Mesenchymal stem cell (in vitro differentiated cells and primary cell): ENCODE results near the gene ZNF580.

ENCODE experiments used
- DNase-seq: peaks from one replicate; pipeline ENCODE4 v3.0.0-alpha.2; 2013
- H2AFZ ChIP-seq: one replicate; pipeline ENCODE4 v1.6.1; 2013; ENCODE audit warnings: low read depth, mild to moderate bottlenecking, control low read depth, inconsistent platforms, low read length, moderate library complexity
- H2AK5ac ChIP-seq: 2 replicates; pipeline ENCODE4 v1.6.1; 2013; ENCODE audit warnings: low read length, moderate library complexity, mild to moderate bottlenecking, inconsistent platforms; ENCODE audit not compliant: severe bottlenecking
- H2BK120ac ChIP-seq: one replicate; pipeline ENCODE4 v1.6.1; 2013; ENCODE audit warnings: low read depth, mild to moderate bottlenecking, inconsistent platforms, low read length, moderate library complexity
- H2BK12ac ChIP-seq, 2 experiments: one replicate each; pipeline ENCODE4 v1.6.1; 2013; ENCODE audit warnings: inconsistent platforms in 2 of 2, low read length in 2 of 2, mild to moderate bottlenecking in 2 of 2, moderate library complexity in 2 of 2, control low read depth in 1 of 2
- H2BK15ac ChIP-seq: one replicate; pipeline ENCODE4 v1.6.1; 2013; ENCODE audit warnings: mild to moderate bottlenecking, low read depth, inconsistent platforms; ENCODE audit not compliant: poor library complexity, severe bottlenecking
- H2BK5ac ChIP-seq: 2 replicates; pipeline ENCODE4 v1.6.1; 2013; ENCODE audit warnings: low read depth, mild to moderate bottlenecking, low read length, control low read depth, inconsistent platforms; ENCODE audit not compliant: poor library complexity, severe bottlenecking
- H3K14ac ChIP-seq, 2 experiments: one replicate each; pipeline ENCODE4 v1.6.1; 2013; ENCODE audit warnings: inconsistent platforms in 2 of 2, low read length in 2 of 2, control low read depth in 1 of 2, mild to moderate bottlenecking in 1 of 2, moderate library complexity in 1 of 2
- H3K18ac ChIP-seq, 2 experiments: one replicate each; pipeline ENCODE4 v1.6.1; 2013; ENCODE audit warnings: inconsistent platforms in 2 of 2, low read length in 2 of 2, control low read depth in 1 of 2, low read depth in 1 of 2, mild to moderate bottlenecking in 1 of 2
- H3K23ac ChIP-seq, 2 experiments: one replicate each; pipeline ENCODE4 v1.6.1; 2013; ENCODE audit warnings: inconsistent platforms in 2 of 2, low read length in 2 of 2, mild to moderate bottlenecking in 2 of 2, moderate library complexity in 2 of 2, control low read depth in 1 of 2
- H3K27ac ChIP-seq: 2 replicates; pipeline ENCODE4 v1.5.1; 2013; ENCODE audit warnings: mild to moderate bottlenecking, moderate library complexity, low read length, control low read depth, inconsistent platforms; ENCODE audit not compliant: poor library complexity, severe bottlenecking
- H3K27me3 ChIP-seq, 2 experiments: 2 replicates each; pipeline versions ENCODE4 v1.6.1 to v1.7.0; 2013; ENCODE audit warnings: low read length in 2 of 2, mild to moderate bottlenecking in 2 of 2, moderate library complexity in 2 of 2, control low read depth in 1 of 2, inconsistent platforms in 1 of 2; ENCODE audit not compliant: control insufficient read depth in 1 of 2, insufficient read depth in 1 of 2
- H3K36me3 ChIP-seq, 2 experiments: 2 replicates each; pipeline versions ENCODE4 v1.6.1 to v1.7.0; 2013; ENCODE audit warnings: low read length in 2 of 2, control low read depth in 1 of 2, inconsistent platforms in 1 of 2, low read depth in 1 of 2, mild to moderate bottlenecking in 1 of 2; ENCODE audit not compliant: insufficient read depth in 2 of 2, control insufficient read depth in 1 of 2
- H3K4ac ChIP-seq, 2 experiments: one replicate each; pipeline ENCODE4 v1.6.1; 2013; ENCODE audit warnings: inconsistent platforms in 2 of 2, low read length in 2 of 2, mild to moderate bottlenecking in 2 of 2, moderate library complexity in 2 of 2, control low read depth in 1 of 2, low read depth in 1 of 2
- H3K4me1 ChIP-seq: 2 replicates; pipeline ENCODE4 v1.6.1; 2013; ENCODE audit warnings: low read depth, low read length, control low read depth; ENCODE audit not compliant: control insufficient read depth, insufficient read depth
- H3K4me2 ChIP-seq: 2 replicates; pipeline ENCODE4 v1.6.1; 2013; ENCODE audit warnings: low read length, mild to moderate bottlenecking, inconsistent platforms; ENCODE audit not compliant: poor library complexity, severe bottlenecking
- H3K4me3 ChIP-seq, 2 experiments: 2 replicates each; pipeline versions ENCODE4 v1.5.1 to v1.7.0; 2013; ENCODE audit warnings: low read length in 2 of 2, mild to moderate bottlenecking in 2 of 2, control low read depth in 1 of 2, low read depth in 1 of 2; ENCODE audit not compliant: insufficient read depth in 1 of 2
- H3K79me1 ChIP-seq: replicated peaks from 2 replicates; pipeline ENCODE4 v1.6.1; 2013; ENCODE audit warnings: mild to moderate bottlenecking, control low read depth, low read length, inconsistent platforms; ENCODE audit not compliant: poor library complexity, severe bottlenecking
- H3K9ac ChIP-seq: 2 replicates; pipeline ENCODE4 v1.7.0; 2013; ENCODE audit warnings: mild to moderate bottlenecking, low read length, moderate library complexity
- H3K9me3 ChIP-seq: 2 replicates; pipeline ENCODE4 v1.7.0; 2013; ENCODE audit warnings: mild to moderate bottlenecking, low read length; ENCODE audit not compliant: control insufficient read depth
- H4K8ac ChIP-seq: one replicate; pipeline ENCODE4 v1.6.1; 2013; ENCODE audit warnings: inconsistent platforms, mild to moderate bottlenecking, low read length, moderate library complexity
- H4K91ac ChIP-seq: one replicate; pipeline ENCODE4 v1.6.1; 2013; ENCODE audit warnings: mild to moderate bottlenecking, low read length, inconsistent platforms
- WGBS: methylation state at CpG from one replicate; pipeline ENCODE4 v1.1.7; 2013; ENCODE audit warnings: mixed read lengths; 5-methylcytosine and 5-hydroxymethylcytosine counted together

Gene ZNF580

DNA sequence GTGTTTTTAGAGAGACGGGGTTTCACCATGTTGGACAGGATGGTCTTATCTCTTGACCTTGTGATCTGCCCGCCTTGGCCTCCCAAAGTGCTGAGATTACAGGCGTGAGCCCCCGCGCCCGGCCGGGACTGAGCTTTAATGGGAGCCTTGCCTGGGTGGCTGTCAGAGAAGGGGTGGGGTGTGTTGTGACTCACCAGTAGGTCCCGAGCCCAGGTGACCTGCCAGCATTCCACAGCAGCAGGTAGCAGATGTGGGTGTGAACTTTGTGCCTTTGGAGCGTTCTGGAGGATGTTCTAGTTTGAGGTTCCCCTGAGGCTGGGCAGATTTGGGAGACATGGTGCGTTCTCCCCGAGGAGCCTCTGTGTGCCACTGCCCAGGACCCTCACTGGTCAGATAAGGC, 27.2 kb downstream of the ZNF580 start:
- Histone ChIP-seq H4K91ac (no peak overlapping the region), H2BK120ac (no peak overlapping the region), H3K4me1 (peaks cover 30% of the 10 kb centered on the region), H3K18ac (no peak overlapping the region), H3K9ac (no peak overlapping the region), H3K9me3 (no peaks in the 10 kb centered on the region), H2BK12ac (no peak overlapping the region), H2AFZ (no peak overlapping the region), H2BK5ac (no peak overlapping the region), H2AK5ac (no peak overlapping the region), H2BK15ac (no peak overlapping the region), H4K8ac (no peak overlapping the region), H3K27ac (no peak overlapping the region), H3K79me1 (peaks cover 13% of the 10 kb centered on the region), H3K23ac (no peak overlapping the region), H3K27me3 (no peaks in the 10 kb centered on the region), H3K4me2 (no peak overlapping the region), H3K14ac (no peak overlapping the region), H3K4ac (no peak overlapping the region), H3K36me3 (peaks cover 77 to 84% of the 10 kb centered on the region in 2 experiments), H3K4me3 (no peak overlapping the region)
- WGBS: 90% methylated on average over 11 of the region's 11 CpGs
- no peak for DNase-seq

DNA sequence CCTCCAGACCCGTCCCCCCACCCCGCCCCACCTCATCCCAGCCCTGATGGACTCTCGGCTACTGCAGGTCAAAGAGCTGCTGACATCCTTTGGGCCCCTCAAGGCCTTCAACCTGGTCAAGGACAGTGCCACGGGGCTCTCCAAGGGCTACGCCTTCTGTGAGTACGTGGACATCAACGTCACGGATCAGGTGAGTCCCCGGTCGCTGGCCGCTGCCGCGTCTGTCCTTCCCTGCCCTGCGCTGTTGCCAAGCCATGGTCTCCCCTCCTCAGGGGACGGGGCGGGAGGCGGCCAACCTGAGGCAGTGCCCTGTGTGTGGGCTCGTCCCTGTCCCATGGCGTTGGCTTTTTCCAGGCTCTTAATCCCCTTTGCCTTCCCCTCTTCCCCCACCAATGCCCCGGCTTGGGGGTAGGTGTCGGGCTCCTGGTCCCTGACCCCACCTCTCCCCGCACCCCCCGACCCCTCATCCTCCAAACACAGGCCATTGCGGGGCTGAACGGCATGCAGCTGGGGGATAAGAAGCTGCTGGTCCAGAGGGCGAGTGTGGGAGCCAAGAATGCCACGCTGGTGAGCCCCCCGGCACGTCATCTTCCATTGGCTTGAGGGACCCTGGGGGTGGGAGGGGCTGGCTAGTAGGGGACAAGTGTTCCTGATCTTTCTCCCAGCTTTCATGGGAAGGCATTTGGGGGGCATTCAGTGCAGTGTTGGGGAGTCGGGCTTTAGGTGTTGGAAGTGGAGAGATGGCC, 28.0 kb downstream of the ZNF580 start:
- no peak overlapping the region for H2BK120ac ChIP-seq
- H2AFZ ChIP-seq: no peak overlapping the region
- H2AK5ac ChIP-seq: no peak overlapping the region
- 95% methylated on average over 29 of the region's 30 CpGs for WGBS
- peaks cover 31% of the 10 kb centered on the region for H3K4me1 ChIP-seq
- no peak overlapping the region for H3K23ac ChIP-seq
- H2BK15ac ChIP-seq: no peak overlapping the region
- no peak overlapping the region for H3K18ac ChIP-seq
- H3K9ac ChIP-seq: no peak overlapping the region
- no peak overlapping the region for H3K4me2 ChIP-seq
- H3K27ac ChIP-seq: no peak overlapping the region
- H3K9me3 ChIP-seq: no peaks in the 10 kb centered on the region
- DNase-seq: no peak
- H3K14ac ChIP-seq: no peak overlapping the region
- peaks cover 10% of the 10 kb centered on the region for H3K79me1 ChIP-seq
- H4K8ac ChIP-seq: no peak overlapping the region
- no peaks in the 10 kb centered on the region for H3K27me3 ChIP-seq
- H3K4ac ChIP-seq: no peak overlapping the region
- no peak overlapping the region for H4K91ac ChIP-seq
- no peak overlapping the region for H2BK12ac ChIP-seq
- H3K36me3 ChIP-seq: peaks cover 76 to 80% of the 10 kb centered on the region in 2 experiments
- H2BK5ac ChIP-seq: no peak overlapping the region
- no peak overlapping the region for H3K4me3 ChIP-seq

DNA sequence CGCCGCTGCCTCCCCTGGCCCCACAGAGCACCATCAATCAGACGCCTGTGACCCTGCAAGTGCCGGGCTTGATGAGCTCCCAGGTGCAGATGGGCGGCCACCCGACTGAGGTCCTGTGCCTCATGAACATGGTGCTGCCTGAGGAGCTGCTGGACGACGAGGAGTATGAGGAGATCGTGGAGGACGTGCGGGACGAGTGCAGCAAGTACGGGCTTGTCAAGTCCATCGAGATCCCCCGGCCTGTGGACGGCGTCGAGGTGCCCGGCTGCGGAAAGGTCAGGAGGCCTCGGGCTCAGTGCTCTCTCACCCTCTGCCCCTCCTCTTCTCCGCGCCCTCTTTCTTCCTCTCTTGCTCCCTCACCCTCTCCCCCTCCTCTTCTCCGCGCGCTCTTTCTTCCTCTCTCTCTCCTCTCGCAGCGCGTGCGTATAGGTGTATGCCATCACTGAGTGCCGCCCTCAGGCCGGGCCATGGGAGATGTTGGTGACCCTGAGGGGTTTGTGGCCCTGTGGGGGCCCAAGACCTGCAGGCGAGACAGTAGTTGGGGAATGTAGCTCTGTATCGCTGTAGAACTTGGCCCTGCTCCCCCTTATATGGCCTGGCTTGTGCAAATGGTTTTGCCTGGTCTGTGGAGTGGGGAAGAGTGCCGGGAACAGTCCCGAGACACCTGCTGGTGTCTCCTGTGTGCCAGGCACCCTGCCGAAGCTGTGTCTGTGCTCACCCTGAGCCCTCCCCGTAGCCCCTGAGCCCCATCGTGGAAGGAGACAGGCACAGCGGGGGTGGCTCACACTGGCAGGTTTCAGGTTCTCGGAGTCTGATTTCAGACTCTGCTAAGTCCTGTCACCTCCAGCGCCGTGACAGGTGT, 28.8 kb downstream of the ZNF580 start:
- Histone ChIP-seq H3K4me3 (no peak overlapping the region), H2BK120ac (no peak overlapping the region), H3K9me3 (no peaks in the 10 kb centered on the region), H2AFZ (no peak overlapping the region), H3K27ac (no peak overlapping the region), H2AK5ac (no peak overlapping the region), H3K9ac (no peak overlapping the region), H4K91ac (no peak overlapping the region), H2BK15ac (no peak overlapping the region), H4K8ac (no peak overlapping the region), H3K14ac (no peak overlapping the region), H3K27me3 (no peaks in the 10 kb centered on the region), H3K79me1 (peaks cover 7% of the 10 kb centered on the region), H3K36me3 (peaks cover 71 to 80% of the 10 kb centered on the region in 2 experiments), H2BK5ac (no peak overlapping the region), H2BK12ac (no peak overlapping the region), H3K4me1 (peaks cover 34% of the 10 kb centered on the region), H3K23ac (no peak overlapping the region), H3K4ac (no peak overlapping the region), H3K18ac (no peak overlapping the region), H3K4me2 (no peak overlapping the region)
- DNase-seq: no peak
- 93% methylated on average over 26 of the region's 43 CpGs for WGBS
